Breast epithelium (tissue), 3 donors: ENCODE data around the gene TRIP4.
A peak's percentile ranks its signal among the peaks of the same experiment; 100 is the strongest.

Experiments used
- CTCF ChIP-seq, 3 donors: fragments of 450-650 bp; IDR thresholded peaks; one replicate each; pipeline ENCODE4 v1.5.1; 2016 to 2017; ENCODE audit warnings: antibody characterized with exemption in 3 of 3, mild to moderate bottlenecking in 3 of 3, moderate library complexity in 3 of 3
- POLR2A ChIP-seq: fragments of 450-650 bp; IDR thresholded peaks from one replicate; pipeline ENCODE4 v1.6.1; 2016; ENCODE audit warnings: antibody characterized with exemption, mild to moderate bottlenecking, moderate library complexity
- POLR2AphosphoS5 ChIP-seq, 3 donors: sonication (generic); formaldehyde crosslinking; IDR thresholded peaks; one replicate each; pipeline ENCODE4 v1.6.1; 2017; ENCODE audit warnings: antibody characterized with exemption in 3 of 3

DNA sequence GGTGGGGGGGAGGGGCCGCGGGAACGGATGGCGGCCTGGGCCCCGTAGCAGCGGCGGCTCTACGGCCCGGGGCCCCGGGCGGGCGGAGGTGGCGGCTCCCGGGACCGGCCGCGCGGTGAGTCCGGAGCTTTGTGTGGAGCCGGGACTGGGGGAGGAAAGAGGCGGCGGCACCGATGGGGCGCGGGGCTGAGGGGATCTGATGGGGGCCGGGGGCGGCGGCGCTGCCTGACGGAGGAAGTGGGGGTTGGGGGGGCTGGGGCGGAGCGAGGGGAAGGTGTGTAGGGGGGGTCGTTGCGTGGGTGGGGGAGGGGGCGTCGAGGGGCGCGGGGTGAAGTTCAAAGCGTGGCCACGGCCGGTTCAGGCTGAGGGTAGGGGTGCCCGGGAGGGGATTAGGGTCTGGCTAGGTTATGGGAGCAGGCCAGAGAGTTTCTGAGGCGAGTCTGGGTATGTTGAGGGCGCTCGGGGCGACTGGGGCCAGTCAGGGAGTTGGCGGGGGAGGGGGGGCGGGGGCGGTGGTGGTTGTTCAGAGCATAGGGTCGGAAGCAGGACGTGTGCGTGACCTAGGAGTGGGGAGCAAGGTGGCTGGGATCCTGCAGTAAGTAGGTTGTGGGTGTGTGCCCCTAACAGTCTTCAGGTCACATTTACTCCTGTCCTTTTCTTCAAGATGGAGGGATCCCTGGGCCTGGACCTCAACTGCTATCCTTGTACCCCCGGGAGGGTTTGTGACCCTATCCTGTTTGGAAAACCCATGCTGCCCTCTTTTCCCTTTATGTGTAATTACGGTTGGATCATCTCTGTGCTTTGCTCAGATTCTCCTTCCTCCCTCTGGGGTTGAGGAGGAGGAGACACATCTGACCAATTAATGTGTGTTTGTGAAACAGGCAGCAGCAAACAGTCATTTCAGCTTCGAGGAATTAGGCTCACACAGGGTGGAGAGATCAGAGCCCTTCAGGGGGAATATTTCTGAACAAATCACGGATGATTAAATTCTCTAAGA is 73.4 kb downstream of the TRIP4 start:
- TF ChIP-seq POLR2A (no peak), CTCF (IDR thresholded peaks at IDR 0.05) (peak in 1 of 3 donors; percentile 16), POLR2AphosphoS5 (IDR thresholded peaks at IDR 0.05) (peak in 1 of 3 donors; percentile 24)
